ENCODE results near the gene ARFGEF3. TPM values are rescaled to one million over a fixed set of nuclear protein-coding genes. Genes with fewer than 3 reads are reported as not detected.

Gene ARFGEF3
- total RNA-seq, 5 donors from 2014 or later (not counting 1 experiment from before 2014, with no cell fraction given): 0.09 to 0.12 (median 0.10) TPM; not detected in 2

DNA sequence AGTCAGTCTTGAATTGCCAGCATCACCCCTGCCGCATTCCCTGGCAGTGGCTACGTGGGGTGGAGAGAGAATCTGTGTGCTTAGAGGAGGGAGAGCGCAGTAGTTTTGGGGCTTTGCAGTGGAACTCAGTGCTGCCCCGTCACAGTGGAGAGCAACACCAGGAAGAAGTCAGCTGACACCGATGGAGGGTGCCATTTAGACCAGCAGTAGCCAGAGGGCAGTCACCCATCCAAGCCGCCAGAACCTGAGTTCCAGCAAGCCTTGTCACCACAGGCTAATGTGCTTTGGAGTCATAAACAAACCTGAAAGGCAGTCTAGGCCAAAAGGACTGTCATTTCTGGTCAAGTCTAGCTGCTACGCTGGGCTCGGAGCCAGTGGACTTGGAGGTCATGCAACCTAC is 32.5 kb upstream of the ARFGEF3 start:
- Mint-ChIP-seq H3K4me1 (no peaks in the 10 kb centered on the region), H3K9me3 (peaks cover 0 to 3% (median 3%) of the 10 kb centered on the region in 3 donors)
- no peak for ATAC-seq (replicated peaks in 1 of 4)

DNA sequence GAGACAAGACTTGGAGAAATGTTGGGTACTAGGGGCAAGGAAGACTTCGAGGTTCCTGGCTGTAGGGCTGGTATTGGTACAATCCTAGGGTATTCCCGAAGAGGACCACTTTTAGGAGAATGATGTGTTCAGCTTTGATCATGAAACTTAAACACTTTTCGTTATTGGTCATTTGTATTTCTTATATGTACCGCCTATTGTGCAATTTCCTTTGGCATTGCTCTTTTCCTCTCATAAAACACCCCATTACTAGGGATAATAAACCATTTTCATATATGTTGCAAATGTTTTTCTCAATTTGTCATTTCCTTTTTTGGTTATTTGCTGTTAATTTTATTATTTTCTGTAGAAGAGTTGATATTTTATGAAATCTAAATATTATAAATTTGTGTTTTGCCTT is 18.9 kb upstream of the ARFGEF3 start:
- CTCF ChIA-PET: interaction anchor here in 1 of 2 donors (0.6 kb wide), 1 partner anchor 29 kb away, joined by 3 read pairs; no protein-coding TSS in a partner anchor

More for the DNA sequence above, 32.5 kb upstream of the ARFGEF3 start:
- H3K36me3 Mint-ChIP-seq: no peaks in the 10 kb centered on the region
- no peaks in the 10 kb centered on the region for H3K36me3 ChIP-seq (ENCODE audit: control insufficient read depth in 2 of 2, extremely low read depth in 1 of 2, insufficient read depth in 1 of 2, low read length in 1 of 2)
- H3K9me3 ChIP-seq: no peaks in the 10 kb centered on the region
- ChIA-PET CTCF (no interaction called here), POLR2A (no interaction called here)
- 92% methylated on average over 7 of the region's 8 CpGs for WGBS (ENCODE audit: insufficient coverage)
- DNase-seq: no peak
- H3K27ac ChIP-seq (ENCODE audit: low read length): no peak overlapping the region
- H3K27me3 Mint-ChIP-seq: peaks cover 9 to 21% of the 10 kb centered on the region in 2 donors
- H3K4me1 ChIP-seq (ENCODE audit: control insufficient read depth in 1 of 2, extremely low read depth in 1 of 2, insufficient read depth in 2 of 2, low read length in 2 of 2): no peaks in the 10 kb centered on the region
- no peak overlapping the region for H3K4me3 ChIP-seq (ENCODE audit: control insufficient read depth in 1 of 2, extremely low read depth in 1 of 2, low read length in 1 of 2)
- no peak overlapping the region for H3K4me3 Mint-ChIP-seq
- H3K27me3 ChIP-seq (replicated peaks in 1 of 2; ENCODE audit: control insufficient read depth in 2 of 2, extremely low read depth in 1 of 2, insufficient read depth in 2 of 2, low read length in 1 of 2): peaks cover 0 to 6% of the 10 kb centered on the region in 2 experiments
- H3K27ac Mint-ChIP-seq: no peak overlapping the region

GRCh38 chr6:138145402-138145801 is 16.3 kb upstream of the ARFGEF3 start:
- Mint-ChIP-seq H3K4me1 (no peaks in the 10 kb centered on the region), H3K27ac (no peak overlapping the region), H3K36me3 (no peaks in the 10 kb centered on the region), H3K27me3 (peaks cover 27 to 34% of the 10 kb centered on the region in 2 donors), H3K9me3 (no peaks in the 10 kb centered on the region), H3K4me3 (no peak overlapping the region)
- Histone ChIP-seq H3K9me3 (no peaks in the 10 kb centered on the region), H3K36me3 (ENCODE audit: control insufficient read depth in 2 of 2, extremely low read depth in 1 of 2, insufficient read depth in 1 of 2, low read length in 1 of 2) (no peaks in the 10 kb centered on the region), H3K27ac (ENCODE audit: low read length) (no peak overlapping the region), H3K27me3 (replicated peaks in 1 of 2; ENCODE audit: control insufficient read depth in 2 of 2, extremely low read depth in 1 of 2, insufficient read depth in 2 of 2, low read length in 1 of 2) (peaks cover 0 to 3% of the 10 kb centered on the region in 2 experiments), H3K4me1 (ENCODE audit: control insufficient read depth in 1 of 2, extremely low read depth in 1 of 2, insufficient read depth in 2 of 2, low read length in 2 of 2) (no peaks in the 10 kb centered on the region), H3K4me3 (ENCODE audit: control insufficient read depth in 1 of 2, extremely low read depth in 1 of 2, low read length in 1 of 2) (no peak overlapping the region)
- ChIA-PET CTCF (no interaction called here), POLR2A (no interaction called here)
- no CpG with 5 or more reads among the region's 3 CpGs for WGBS (ENCODE audit: insufficient coverage)
- no peak for ATAC-seq (replicated peaks in 1 of 4)
- DNase-seq: no peak

More for the DNA sequence above, 18.9 kb upstream of the ARFGEF3 start:
- no peak overlapping the region for H3K27ac ChIP-seq (ENCODE audit: low read length)
- no peaks in the 10 kb centered on the region for H3K4me1 ChIP-seq (ENCODE audit: control insufficient read depth in 1 of 2, extremely low read depth in 1 of 2, insufficient read depth in 2 of 2, low read length in 2 of 2)
- Mint-ChIP-seq H3K4me3 (no peak overlapping the region), H3K27me3 (peaks cover 37% of the 10 kb centered on the region in 2 donors), H3K27ac (no peak overlapping the region), H3K4me1 (no peaks in the 10 kb centered on the region), H3K9me3 (no peaks in the 10 kb centered on the region), H3K36me3 (no peaks in the 10 kb centered on the region)
- 50% methylated on average over 2 of the region's 4 CpGs for WGBS (ENCODE audit: insufficient coverage)
- H3K4me3 ChIP-seq (ENCODE audit: control insufficient read depth in 1 of 2, extremely low read depth in 1 of 2, low read length in 1 of 2): no peak overlapping the region
- DNase-seq: no peak
- ATAC-seq (replicated peaks in 1 of 4): no peak
- H3K27me3 ChIP-seq (replicated peaks in 1 of 2; ENCODE audit: control insufficient read depth in 2 of 2, extremely low read depth in 1 of 2, insufficient read depth in 2 of 2, low read length in 1 of 2): peaks cover 0 to 3% of the 10 kb centered on the region in 2 experiments
- POLR2A ChIA-PET: no interaction called here
- H3K9me3 ChIP-seq: no peaks in the 10 kb centered on the region
- H3K36me3 ChIP-seq (ENCODE audit: control insufficient read depth in 2 of 2, extremely low read depth in 1 of 2, insufficient read depth in 1 of 2, low read length in 1 of 2): no peaks in the 10 kb centered on the region

DNA sequence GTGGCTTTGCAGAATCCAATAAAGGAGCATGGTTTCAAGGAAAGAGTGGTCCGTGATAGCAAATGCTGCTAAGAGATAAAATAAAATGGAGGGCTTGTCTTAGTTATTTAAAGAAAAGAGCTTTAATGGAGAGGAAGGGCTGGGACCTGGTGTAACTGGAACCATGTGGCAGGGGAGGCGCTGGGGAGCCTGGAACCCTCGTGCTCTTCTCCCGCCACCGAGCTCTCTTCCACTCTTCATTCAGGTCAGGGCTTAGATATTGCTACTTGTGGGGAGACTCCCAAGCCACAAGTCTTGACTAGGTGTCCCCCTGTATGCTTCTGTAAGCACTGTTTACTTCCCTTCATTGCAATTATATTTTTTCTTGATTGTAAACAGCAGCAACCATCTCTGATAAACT is 15.2 kb upstream of the ARFGEF3 start:
- DNase-seq: no peak
- H3K27ac Mint-ChIP-seq: no peak overlapping the region
- CTCF ChIA-PET: no interaction called here
- Histone ChIP-seq H3K4me3 (ENCODE audit: control insufficient read depth in 1 of 2, extremely low read depth in 1 of 2, low read length in 1 of 2) (no peak overlapping the region), H3K27ac (ENCODE audit: low read length) (no peak overlapping the region), H3K4me1 (ENCODE audit: control insufficient read depth in 1 of 2, extremely low read depth in 1 of 2, insufficient read depth in 2 of 2, low read length in 2 of 2) (no peaks in the 10 kb centered on the region), H3K36me3 (ENCODE audit: control insufficient read depth in 2 of 2, extremely low read depth in 1 of 2, insufficient read depth in 1 of 2, low read length in 1 of 2) (no peaks in the 10 kb centered on the region), H3K27me3 (replicated peaks in 1 of 2; ENCODE audit: control insufficient read depth in 2 of 2, extremely low read depth in 1 of 2, insufficient read depth in 2 of 2, low read length in 1 of 2) (peaks cover 0 to 3% of the 10 kb centered on the region in 2 experiments), H3K9me3 (no peaks in the 10 kb centered on the region)
- no peak for ATAC-seq (replicated peaks in 1 of 4)
- no peaks in the 10 kb centered on the region for H3K4me1 Mint-ChIP-seq
- H3K36me3 Mint-ChIP-seq: no peaks in the 10 kb centered on the region
- POLR2A ChIA-PET: no interaction called here
- no peaks in the 10 kb centered on the region for H3K9me3 Mint-ChIP-seq
- H3K4me3 Mint-ChIP-seq: no peak overlapping the region
- WGBS (ENCODE audit: insufficient coverage): 94% methylated on average over 3 of the region's 5 CpGs
- H3K27me3 Mint-ChIP-seq: peaks cover 30 to 38% of the 10 kb centered on the region in 2 donors

DNA sequence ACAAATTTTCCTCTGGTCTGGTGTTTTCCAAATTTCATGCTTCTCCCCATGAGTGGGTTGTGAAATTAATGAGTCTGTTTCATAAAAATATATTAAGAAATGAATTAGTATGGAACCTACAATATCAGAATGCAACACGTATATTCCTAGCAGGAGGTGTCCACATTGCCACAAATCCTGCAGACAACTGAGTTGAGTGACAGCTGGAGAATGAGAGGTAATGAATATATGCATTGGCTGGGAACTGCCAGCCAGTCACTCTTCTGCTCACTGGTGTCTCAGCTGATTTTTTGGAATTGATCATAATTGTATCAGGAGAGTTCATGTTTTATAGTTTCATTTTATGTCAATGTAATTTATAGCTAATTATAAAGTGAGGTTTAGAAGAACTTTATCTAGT is 6.3 kb upstream of the ARFGEF3 start:
- Mint-ChIP-seq H3K9me3 (peaks cover 0 to 23% (median 7%) of the 10 kb centered on the region in 3 donors), H3K4me1 (no peaks in the 10 kb centered on the region), H3K27me3 (peaks cover 42 to 60% of the 10 kb centered on the region in 2 donors), H3K36me3 (no peaks in the 10 kb centered on the region), H3K4me3 (no peak overlapping the region), H3K27ac (no peak overlapping the region)
- H3K27me3 ChIP-seq (replicated peaks in 1 of 2; ENCODE audit: control insufficient read depth in 2 of 2, extremely low read depth in 1 of 2, insufficient read depth in 2 of 2, low read length in 1 of 2): peaks cover 3 to 9% of the 10 kb centered on the region in 2 experiments
- DNase-seq: no peak
- ATAC-seq (replicated peaks in 1 of 4): no peak
- no peaks in the 10 kb centered on the region for H3K36me3 ChIP-seq (ENCODE audit: control insufficient read depth in 2 of 2, extremely low read depth in 1 of 2, insufficient read depth in 1 of 2, low read length in 1 of 2)
- H3K4me1 ChIP-seq (ENCODE audit: control insufficient read depth in 1 of 2, extremely low read depth in 1 of 2, insufficient read depth in 2 of 2, low read length in 2 of 2): no peaks in the 10 kb centered on the region
- no peak overlapping the region for H3K4me3 ChIP-seq (ENCODE audit: control insufficient read depth in 1 of 2, extremely low read depth in 1 of 2, low read length in 1 of 2)
- ChIA-PET CTCF (interaction anchor here (0.6 to 0.7 kb wide), 2 partner anchors 39 to 1009 kb away, joined by 4 to 9 read pairs; no protein-coding TSS in a partner anchor), POLR2A (no interaction called here)
- no peak overlapping the region for H3K27ac ChIP-seq (ENCODE audit: low read length)
- no peaks in the 10 kb centered on the region for H3K9me3 ChIP-seq
- 71% methylated on average over 1 of the region's 1 CpG for WGBS (ENCODE audit: insufficient coverage)

DNA sequence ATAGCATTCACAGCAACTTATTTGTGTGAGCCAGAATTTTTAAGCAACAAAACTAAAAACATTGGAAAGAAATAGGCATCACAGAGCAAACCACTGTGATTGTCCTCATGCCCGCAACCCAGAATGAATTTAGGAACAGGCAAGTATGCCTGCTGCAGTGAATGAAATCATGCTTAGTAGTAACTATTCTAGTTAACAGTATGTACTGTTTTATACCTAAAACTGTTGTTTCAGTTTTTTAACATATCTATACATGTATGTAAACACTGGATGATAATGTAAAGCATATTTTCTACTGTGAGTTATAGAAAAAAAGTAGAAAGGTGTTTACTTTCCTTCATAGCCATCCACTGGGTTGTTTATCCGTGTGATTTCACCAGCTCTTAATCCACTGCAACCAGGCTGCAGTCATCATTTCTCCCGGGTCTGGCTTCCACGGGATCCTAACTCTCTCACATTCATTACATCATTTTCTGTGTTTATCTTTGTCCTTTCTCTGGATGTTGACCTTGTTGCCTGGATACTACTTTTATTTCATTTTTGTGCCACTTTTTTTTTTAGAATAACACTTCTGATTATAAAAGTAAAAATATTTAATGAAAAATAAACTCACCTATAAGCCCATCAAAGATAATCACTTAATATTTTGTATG is 3.6 kb upstream of the ARFGEF3 start:
- H3K27me3 ChIP-seq (replicated peaks in 1 of 2; ENCODE audit: control insufficient read depth in 2 of 2, extremely low read depth in 1 of 2, insufficient read depth in 2 of 2, low read length in 1 of 2): peaks cover 10 to 28% of the 10 kb centered on the region in 2 experiments

More for the DNA sequence above, 3.6 kb upstream of the ARFGEF3 start:
- DNase-seq (no peak), ATAC-seq (replicated peaks in 1 of 4) (no peak)
- Histone ChIP-seq H3K36me3 (ENCODE audit: control insufficient read depth in 2 of 2, extremely low read depth in 1 of 2, insufficient read depth in 1 of 2, low read length in 1 of 2) (no peaks in the 10 kb centered on the region), H3K4me1 (ENCODE audit: control insufficient read depth in 1 of 2, extremely low read depth in 1 of 2, insufficient read depth in 2 of 2, low read length in 2 of 2) (peaks cover 0 to 16% of the 10 kb centered on the region in 2 experiments), H3K9me3 (no peaks in the 10 kb centered on the region), H3K27ac (ENCODE audit: low read length) (no peak overlapping the region), H3K4me3 (ENCODE audit: control insufficient read depth in 1 of 2, extremely low read depth in 1 of 2, low read length in 1 of 2) (no peak overlapping the region)
- CTCF ChIA-PET: interaction anchor here in 1 of 2 donors (0.6 kb wide), 1 partner anchor 43 kb away, joined by 3 read pairs; no protein-coding TSS in a partner anchor
- no peak overlapping the region for H3K27ac Mint-ChIP-seq
- no CpG with 5 or more reads among the region's 4 CpGs for WGBS (ENCODE audit: insufficient coverage)
- peaks cover 49 to 57% of the 10 kb centered on the region in 2 donors for H3K27me3 Mint-ChIP-seq
- POLR2A ChIA-PET: no interaction called here
- H3K9me3 Mint-ChIP-seq: peaks cover 0 to 10% (median 5%) of the 10 kb centered on the region in 3 donors
- H3K4me3 Mint-ChIP-seq: no peak overlapping the region
- no peaks in the 10 kb centered on the region for H3K36me3 Mint-ChIP-seq
- H3K4me1 Mint-ChIP-seq: peaks cover 7 to 15% (median 12%) of the 10 kb centered on the region in 3 donors
